Sciatic nerve (tissue), 2 donors: ENCODE measurements around the gene FOXP3. TPM values are rescaled to one million over a fixed set of nuclear protein-coding genes. Genes with fewer than 3 reads are reported as not detected.
"Not testable (repeated sequence)": the region's sequence is repeated elsewhere in the genome, so short reads cannot be mapped to it uniquely, and the experiment has no call there.

Experiments
- ATAC-seq: fragments of 200-7000 bp; cut with Tn5 transposase; one replicate; pipeline ENCODE4 v1.9.1; 2020; ENCODE audit warnings: mild to moderate bottlenecking, moderate library complexity
- DNase-seq: peaks from one replicate; pipeline ENCODE4 v3.0.0-alpha.2; 2020; ENCODE audit warnings: low spot score
- intact Hi-C: fragments of 100-400 bp; cut with DNase I; formaldehyde crosslinking; loops from one replicate; pipeline ENCODE4 v1.14.2; 2022
- total RNA-seq: library from RNA; stranded (reverse); fragmentation: NEBNext Ultra II Directional; extraction: Animal tissue kit (Norgen Biotek cat#: 25700); gene quantifications from one replicate; pipeline ENCODE4 v1.2.1, GENCODE V29; 2021
- donor health status: DM: no; HTN: no; CAD: no.
- donor health status: DM: no; HTN: no; CAD: no.

The FOXP3 gene, protein sequence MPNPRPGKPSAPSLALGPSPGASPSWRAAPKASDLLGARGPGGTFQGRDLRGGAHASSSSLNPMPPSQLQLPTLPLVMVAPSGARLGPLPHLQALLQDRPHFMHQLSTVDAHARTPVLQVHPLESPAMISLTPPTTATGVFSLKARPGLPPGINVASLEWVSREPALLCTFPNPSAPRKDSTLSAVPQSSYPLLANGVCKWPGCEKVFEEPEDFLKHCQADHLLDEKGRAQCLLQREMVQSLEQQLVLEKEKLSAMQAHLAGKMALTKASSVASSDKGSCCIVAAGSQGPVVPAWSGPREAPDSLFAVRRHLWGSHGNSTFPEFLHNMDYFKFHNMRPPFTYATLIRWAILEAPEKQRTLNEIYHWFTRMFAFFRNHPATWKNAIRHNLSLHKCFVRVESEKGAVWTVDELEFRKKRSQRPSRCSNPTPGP
- total RNA-seq, result 0.13 TPM

DNA sequence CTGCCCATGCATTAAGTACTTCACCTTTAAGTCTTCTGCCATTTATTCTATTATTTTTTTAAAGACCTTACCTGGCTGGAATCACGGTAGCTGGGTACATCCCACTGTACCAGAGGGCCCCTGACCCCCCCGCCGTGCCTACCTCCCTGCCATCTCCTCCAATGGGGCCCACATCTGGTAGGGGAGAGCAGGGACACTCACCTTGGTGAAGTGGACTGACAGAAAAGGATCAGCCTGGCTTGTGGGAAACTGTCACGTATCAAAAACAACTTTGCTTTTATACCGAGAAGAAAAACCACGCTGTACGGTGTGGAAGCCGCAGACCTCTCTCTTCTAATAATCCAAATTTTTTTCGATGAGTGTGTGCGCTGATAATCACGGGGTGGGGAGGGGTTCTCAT, at the start of gene FOXP3:
Gene FOXP3 (minus strand): TSS at position 251 of the 400 bp plus-strand sequence. CDS start 6,205 bp downstream, outside the sequence.
- intact Hi-C loops, result no loop called here
- DNase-seq, result no peak
- ATAC-seq, result no peak

DNA sequence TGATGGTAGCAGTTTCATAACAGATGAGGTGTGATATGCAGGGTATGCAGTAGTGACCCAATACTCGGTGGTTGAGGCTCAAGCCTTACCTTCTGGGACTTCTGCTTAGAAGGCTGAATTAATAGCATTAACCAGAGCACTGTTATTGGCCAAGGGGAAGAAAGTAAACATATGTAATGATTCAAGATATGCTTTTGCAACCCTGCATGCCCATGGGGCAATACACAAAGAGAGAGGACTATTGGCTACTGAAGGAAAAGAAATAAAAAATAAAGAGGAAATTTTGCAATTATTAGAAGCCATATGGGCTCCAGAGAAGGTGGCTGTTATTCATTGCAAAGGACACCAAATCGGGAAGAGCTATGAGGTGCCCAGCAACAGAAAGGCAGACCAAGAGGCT, 47.7 kb upstream of the FOXP3 start:
- intact Hi-C loops, result no loop called here
- ATAC-seq, result no peak

DNA sequence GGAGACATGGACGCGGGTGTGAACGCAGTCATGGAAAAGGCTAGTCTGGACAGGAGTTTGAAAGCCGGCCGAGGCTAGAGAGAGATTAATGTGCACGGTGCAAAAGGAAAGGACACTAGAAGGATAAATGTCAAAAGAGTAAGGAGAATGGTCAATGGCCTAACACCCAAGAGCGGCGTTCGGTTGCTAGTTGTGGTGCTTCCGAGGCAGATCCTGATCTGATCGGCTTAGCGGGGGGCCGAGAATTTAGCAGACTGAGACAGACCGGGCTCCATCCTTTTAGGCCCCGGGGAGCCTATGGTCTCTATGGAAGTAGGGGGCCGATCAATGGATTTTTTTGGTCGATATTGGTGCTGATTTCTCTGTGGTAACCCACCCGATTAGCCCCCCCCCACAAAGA, 45.9 kb upstream of the FOXP3 start:
- intact Hi-C loops, result no loop called here
- ATAC-seq, result no peak
- no peak for DNase-seq

More for the DNA sequence above, 47.7 kb upstream of the FOXP3 start:
- no peak for DNase-seq

DNA sequence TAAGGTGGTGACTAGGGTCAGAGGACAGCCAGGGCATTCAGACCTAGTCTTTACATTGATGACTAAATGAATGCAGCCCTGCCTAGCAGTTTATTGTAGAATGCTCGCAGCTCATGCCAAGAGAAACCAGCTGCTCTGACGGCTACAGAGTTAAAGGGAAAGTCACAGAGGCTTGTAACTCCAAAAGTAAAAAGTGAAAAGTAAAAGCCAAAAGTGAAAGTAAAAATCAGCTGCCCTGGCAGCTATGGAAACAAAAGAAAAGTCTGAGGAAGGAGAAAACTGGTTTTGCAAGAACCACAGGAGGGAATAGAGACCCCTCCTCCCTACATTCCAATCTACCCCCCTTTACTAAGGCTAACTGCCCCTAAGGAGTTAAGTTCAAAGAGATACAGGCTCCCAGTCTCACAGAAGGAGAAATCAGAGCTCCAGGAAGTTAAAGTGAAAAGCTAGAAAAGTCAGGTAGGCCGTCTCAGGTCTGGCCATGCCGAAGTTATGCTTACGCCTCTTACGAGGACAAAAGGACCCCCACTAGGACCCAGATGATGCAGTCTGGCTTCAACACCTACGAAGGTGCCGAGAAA, 45.0 kb upstream of the FOXP3 start:
- intact Hi-C loops, result no loop called here
- ATAC-seq, result peak; percentile 34
- no peak for DNase-seq

DNA sequence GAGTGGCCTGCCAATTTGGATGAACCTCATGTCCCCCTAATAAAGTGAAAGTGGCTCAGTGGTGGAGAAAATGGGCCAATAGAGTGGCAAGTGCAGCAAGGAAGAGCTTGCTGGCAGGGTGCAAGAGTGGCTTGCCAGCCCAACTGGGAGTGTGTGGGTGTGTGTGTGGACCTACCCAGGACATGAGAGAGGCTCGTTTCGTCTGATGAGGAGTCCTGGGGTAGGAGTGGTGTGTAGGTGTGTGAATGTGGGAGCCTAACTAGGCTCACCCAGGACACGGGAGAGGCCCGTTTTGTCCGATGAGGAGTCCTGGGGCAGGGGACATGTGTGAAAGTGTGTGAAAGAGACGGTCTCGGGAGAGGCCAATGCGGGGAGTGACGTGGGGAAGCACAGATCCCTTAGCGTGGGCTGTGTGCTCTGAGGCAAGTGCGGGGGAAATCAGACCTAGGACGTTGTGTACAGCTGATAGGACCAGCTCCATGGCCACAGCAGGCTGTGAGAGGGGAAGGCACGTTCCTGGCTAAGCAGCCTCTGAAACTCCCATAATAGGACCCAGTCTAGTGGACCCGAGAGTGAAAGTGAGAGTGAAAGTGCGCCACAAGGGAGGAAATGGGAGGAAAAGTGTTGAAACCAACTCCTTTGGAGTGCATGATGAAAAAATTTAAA, 44.2 kb upstream of the FOXP3 start:
- peak; percentile 77 for ATAC-seq
- intact Hi-C loops, result no loop called here
- DNase-seq, result no peak

DNA sequence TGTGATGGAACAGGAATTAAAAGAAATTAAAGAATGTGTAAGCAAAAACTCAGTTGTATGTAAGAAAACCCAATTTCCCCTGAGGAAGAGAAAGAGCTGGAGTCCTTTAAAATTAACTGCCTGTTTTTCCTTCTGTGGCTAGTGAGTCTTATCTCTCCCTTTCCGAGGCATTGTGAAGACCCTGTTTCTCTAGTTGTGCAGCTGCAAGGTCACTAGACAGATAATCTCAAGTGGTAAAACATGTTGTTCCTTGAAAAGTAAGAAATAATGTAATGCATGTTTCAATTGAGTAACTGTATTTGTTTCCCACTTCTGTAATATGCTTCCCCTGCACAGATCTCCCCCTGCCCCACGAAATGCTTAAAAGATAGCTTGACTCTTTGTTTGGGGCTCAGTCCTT, 43.3 kb upstream of the FOXP3 start:
- DNase-seq, intact Hi-C loops, ATAC-seq: not testable (repeated sequence)

DNA sequence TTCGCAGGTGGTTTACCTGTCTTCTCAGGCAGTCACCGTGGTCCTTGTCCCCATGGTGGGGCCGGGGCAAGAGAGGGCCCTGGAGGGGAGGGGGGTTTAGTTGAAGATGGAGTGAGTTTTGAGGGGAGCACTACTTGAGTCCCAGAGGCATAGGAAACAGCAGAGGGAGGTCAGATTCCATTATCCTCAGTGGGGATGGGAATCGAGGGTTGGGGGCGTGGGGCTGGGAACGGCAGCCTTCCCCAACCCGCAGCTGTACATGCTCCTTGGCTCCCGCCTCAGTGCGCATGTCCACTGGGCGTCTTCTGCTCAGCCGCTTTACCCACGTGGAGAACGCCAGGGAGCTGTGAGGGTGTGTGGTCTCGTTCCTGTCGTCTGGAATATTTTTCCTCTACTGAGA, 38.8 kb upstream of the FOXP3 start, which contains the start of gene GAGE10:
Gene GAGE10 (plus strand): TSS at position 301 of the 400 bp plus-strand sequence. CDS start 1,214 bp downstream, outside the sequence.
- DNase-seq (no peak), ATAC-seq (no peak)
- intact Hi-C loops, result no loop called here

DNA sequence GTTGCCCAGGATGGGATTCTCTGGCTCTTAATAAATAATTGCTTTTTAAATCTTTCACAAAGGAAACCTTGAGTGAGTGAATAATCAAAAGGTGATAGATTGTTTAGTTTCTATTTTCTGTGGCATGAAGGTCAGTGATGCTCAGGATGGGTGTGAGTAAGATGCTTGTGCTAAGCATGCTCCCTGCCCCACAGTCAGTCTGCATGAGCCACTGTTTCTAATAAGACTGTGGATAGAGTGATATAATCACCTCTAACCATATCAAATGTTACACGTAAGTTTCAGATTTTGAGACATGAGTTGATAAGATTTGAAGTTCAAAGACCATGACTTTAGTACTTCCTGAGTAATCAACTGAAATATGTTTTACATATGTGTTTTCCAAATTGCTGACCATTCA, 36.2 kb upstream of the FOXP3 start:
- intact Hi-C loops, result no loop called here
- ATAC-seq (no peak), DNase-seq (no peak)

DNA sequence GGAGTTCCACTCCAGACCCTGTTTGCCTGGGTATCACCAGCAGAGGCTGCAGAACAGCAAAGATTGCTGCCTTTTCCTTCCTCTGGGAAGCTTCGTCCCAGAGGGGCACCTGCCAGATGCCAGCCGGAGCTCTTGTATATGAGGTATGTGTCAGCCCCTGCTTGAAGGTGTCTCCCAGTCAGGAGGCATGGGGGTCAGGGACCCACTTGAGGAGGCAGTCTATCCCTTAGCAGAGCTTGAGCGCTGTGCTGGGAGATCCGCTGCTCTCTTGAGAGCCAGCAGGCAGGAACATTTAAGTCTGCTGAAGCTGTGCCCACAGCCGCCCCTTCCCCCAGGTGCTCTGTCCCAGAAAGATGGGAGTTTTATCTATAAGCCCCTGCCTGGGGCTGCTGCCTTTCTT, 34.8 kb upstream of the FOXP3 start:
- intact Hi-C loops, DNase-seq, ATAC-seq: not testable (repeated sequence)

DNA sequence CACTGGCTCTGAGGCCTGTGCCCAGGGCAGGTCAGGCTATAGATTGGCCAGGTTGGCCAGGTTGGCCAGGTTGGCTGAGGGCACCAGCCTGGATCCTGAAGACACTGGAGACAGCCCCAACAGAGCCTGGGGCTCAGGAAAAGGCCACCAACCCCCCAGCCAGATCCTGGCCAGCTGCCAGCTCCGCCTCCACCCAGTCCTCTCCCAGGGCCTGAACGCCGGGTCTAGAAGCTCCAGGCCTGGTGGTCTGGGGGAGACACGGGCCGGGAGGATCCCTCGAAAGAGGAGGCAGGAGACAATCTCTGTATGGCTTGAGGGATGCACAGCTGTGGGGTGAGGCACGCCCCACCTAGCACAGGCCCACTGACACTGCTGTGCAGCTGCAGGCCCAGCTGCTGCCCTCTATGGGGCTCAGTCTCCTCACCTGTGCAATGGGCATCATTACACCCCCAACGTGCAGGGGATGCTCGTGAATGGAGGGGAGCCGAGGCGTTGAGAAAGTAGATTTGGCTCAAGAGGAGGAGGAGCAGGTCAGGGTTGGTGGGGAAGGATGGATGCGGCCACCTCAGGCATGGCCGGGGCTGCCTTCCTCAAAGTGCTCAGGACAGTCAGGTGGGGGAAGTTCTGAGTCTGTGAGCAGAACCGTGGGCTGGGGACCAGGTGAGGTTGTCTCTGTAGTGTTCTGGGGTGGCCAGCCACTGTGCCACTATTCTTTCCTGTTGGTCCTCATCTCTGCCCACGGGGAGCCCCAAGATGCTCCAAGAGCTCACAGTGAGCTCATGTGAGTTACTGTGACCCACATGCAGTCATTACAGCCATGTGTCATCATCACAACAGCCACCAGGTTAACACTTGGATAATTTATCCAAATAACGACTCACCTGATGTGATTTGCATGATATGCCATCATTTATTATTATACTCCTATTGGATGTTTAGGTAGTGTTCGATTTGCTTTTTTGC, 28.2 kb upstream of the FOXP3 start:
- intact Hi-C loops, result no loop called here
- ATAC-seq (no peak), DNase-seq (no peak)

DNA sequence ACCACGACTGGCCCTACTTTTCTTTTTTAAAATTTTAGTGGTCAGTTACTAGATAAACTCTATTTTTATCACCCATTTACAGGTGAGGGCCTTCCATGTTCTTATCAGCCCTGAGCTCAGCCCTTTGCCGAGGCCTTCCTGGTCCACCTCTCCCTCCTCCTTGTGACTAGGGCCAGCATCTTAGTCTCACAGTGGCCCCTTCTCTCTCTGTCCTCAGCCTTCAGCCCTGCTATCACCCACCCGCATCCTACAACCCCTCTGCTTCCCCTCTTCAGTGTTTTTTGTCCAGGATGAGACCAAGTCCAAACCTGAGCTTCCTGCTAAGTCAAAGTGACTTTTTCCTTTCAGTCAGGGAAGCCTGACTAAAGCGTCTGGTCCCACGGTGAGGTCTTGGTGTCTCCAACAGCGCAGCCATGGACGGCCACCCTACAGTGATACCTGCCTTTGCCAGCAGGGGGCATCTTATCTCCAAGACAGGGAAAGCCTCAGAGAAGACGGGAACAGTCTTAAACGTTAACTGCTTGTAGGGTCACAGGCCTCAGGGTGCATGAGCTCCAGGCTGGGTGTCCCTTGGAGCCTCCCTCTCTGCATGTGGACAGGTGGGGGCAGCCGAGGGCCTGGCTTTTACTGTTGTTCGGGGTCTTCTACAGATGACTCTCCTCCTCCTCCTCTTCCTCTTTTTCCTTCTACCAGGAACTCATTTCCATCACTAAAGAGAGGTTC, 27.3 kb upstream of the FOXP3 start:
- ATAC-seq (peak; percentile 62), DNase-seq (peak; percentile 70)
- intact Hi-C loops, result no loop called here

DNA sequence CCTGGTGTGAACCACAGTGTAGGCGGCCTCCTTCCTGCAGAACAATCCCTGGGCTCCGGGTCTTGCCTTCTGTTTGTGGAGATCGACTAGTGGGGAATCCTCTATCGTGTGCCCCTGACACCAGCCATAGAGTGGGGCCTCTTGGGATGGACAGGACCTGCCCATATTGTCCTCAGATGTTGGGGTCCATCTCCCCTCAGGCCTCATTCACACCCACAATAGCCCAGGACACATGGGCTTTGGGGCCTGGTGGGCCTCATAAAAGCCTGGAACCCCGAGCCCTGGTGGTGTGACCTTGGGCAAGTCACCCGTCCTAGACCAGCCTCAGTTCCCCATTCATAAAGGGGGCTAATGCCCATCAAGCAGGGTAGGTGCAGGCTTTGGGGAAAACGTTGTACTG, 25.7 kb upstream of the FOXP3 start:
- DNase-seq (no peak), ATAC-seq (no peak)
- intact Hi-C loops, result no loop called here

DNA sequence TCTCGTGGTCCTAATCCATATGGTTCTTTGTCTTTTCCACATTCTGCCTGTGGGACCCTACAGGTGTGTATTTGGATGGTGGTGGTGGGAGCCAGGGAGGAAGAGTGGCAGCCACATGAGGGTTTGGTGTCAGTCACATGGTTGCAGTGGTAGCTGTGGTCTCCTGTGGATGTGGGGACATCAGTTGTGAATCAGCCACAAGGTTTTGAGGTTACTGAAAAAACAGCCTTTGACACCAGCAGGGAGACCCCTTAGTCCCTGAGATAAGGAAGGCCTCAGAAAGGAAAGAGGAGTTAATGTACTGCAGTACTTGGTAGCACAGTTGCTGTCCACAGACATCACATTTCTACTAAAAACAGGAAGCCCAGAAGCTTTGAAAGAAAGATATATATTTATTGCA, 23.2 kb upstream of the FOXP3 start:
- intact Hi-C loops, result no loop called here
- no peak for ATAC-seq
- DNase-seq, result no peak

DNA sequence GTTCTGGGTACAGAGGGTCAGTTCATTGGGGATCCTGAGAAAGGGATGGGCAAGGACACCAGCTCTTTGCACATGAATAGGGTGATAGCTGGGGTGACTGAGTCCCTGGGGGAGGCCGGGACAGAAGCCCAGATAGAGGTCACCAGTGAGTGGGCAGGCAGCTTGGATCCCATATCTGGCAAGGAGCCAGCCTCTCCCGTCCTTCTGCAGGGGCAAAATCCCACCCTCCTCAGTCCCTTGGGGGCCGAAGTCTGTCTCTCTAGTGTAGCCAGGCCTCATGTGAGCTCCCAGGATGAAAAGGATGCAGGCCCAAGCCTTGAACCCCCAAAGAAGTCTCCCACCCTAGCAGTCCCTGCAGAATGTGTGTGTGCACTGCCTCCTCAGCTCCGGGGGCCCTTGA, 22.1 kb upstream of the FOXP3 start:
- no peak for ATAC-seq
- DNase-seq, result no peak
- intact Hi-C loops, result no loop called here

DNA sequence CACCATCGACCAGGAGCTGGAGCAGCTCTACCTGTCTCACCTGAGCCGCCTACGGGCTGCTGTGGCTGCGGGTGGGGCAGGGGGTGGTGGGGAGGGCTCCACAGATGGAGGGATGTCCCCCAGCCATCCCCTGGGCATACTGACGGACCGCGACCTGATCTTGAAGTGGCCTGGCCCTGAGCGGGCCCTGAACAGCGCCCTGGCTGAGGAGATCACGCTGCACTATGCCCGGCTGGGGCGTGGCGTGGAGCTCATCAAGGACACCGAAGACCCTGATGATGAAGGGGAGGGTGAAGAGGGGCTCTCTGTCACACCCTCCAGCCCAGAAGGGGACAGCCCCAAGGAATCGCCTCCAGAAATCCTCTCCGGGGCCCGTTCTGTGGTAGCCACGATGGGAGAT, 21.6 kb upstream of the FOXP3 start:
- intact Hi-C loops, result no loop called here
- ATAC-seq (no peak), DNase-seq (no peak)

DNA sequence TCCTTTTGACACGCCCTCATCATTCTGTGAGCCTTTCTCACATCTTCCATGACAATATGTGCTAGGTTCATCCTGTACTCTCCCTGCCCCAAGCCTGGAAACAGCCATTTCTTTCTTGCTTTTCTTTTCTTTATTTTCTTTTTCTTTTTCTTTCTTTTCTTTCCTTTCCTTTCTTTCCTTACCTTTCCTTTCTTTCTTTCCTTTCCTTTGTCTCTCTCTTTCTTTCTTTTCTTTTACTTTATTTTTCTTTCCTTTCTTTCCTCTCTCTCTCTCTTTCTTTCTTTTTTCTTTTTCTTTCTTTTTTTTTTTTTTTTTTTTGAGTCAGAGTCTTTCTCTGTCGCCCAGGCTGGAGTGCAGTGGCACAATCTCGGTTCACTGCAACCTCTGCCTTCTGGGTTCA, 19.7 kb upstream of the FOXP3 start:
- intact Hi-C loops, result no loop called here
- DNase-seq (no peak), ATAC-seq (no peak)

DNA sequence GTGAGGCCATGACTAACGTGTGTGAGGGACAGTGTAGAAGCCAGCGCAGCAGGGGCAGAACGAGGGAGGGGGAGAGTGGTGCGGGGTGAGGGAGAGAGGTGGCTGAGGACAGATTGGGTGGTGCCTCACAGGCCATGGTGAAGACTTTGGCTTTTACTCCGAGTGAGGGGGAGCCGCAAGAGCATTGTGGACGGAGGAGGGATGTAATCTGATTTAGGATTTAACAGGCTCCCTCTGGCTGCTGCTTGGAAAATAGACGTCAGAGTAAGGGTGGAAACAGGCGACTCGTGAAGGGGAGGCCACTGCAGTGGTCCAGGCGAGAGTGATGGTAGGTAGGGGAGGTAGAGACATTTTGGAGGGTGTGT, 18.1 kb upstream of the FOXP3 start:
- peak; percentile 86 for ATAC-seq
- intact Hi-C loops, result no loop called here
- DNase-seq, result peak; percentile 53

DNA sequence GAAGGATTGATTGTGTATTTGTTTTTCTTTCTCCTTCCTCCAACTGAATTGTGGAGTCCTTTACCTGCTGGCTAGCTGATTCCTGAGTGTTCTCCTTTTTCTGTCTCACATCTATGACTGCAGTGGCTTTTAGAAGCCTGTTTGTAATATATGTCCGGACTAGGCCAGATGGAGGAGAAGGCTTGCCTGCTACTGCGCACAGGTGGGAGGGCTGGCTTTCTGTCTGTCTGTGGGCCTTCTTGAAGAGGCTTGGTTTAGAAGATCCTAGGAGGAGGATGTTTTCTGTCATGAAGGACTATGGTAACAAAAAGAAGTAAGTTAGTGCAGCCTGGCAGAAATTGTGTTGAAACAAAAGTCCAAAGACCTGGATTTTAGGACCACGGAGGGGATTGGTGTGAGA, 13.6 kb upstream of the FOXP3 start:
- DNase-seq (no peak), ATAC-seq (no peak)
- intact Hi-C loops, result no loop called here

DNA sequence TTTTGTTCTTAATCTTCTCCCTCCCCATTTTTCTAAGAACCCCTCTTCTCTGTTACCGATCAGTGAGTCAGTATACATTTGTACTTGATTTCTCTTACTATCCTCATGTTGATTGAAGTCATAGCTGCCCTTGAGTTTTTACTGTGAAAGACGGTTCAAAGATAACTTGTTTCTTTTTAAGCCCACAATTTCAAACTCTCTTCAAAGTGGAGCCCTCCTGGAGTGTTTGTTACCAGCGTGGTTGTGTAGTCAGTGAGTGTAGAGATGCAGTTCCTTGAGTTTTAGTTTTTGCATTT, 13.0 kb upstream of the FOXP3 start:
- DNase-seq (no peak), ATAC-seq (no peak)
- intact Hi-C loops, result no loop called here
